Panc1 (cell line): Measurements from ENCODE around the gene TBXT.

Source experiments
- CTCF ChIP-seq: fragments of 450-650 bp; IDR thresholded peaks from 2 replicates; pipeline ENCODE4 v1.5.1; 2017; ENCODE audit warnings: mild to moderate bottlenecking
- REST ChIP-seq, 2 experiments: IDR thresholded peaks; 2 replicates each; pipeline ENCODE4 v1.6.1; 2011 to 2012; ENCODE audit warnings: low read depth in 2 of 2, control low read depth in 1 of 2, low read length in 1 of 2, mild to moderate bottlenecking in 1 of 2, moderate library complexity in 1 of 2; ENCODE audit not compliant: insufficient read depth in 1 of 2
- SIN3A ChIP-seq: IDR thresholded peaks from 2 replicates; pipeline ENCODE4 v1.6.1; 2012; ENCODE audit warnings: low read depth, mild to moderate bottlenecking, low read length, moderate library complexity, borderline replicate concordance; ENCODE audit not compliant: insufficient read depth
- TCF7L2 ChIP-seq: IDR thresholded peaks from 2 replicates; pipeline ENCODE4 v1.6.1; 2011; ENCODE audit warnings: mild to moderate bottlenecking, low read depth, low read length, inconsistent platforms

- TF ChIP-seq CTCF = no peak
- TF ChIP-seq TCF7L2 = no peak
- TF ChIP-seq REST (IDR thresholded peaks at IDR 0.05; ENCODE audit: insufficient read depth in 1 of 2, low read depth in 2 of 2, low read length in 1 of 2) = no peak
- TF ChIP-seq SIN3A = no peak
Measured at GRCh38 chr6:166206510-166207283, 39.0 kb upstream of the TBXT start.
